Activated CD4-positive, alpha-beta T cell treated with anti-CD3 and anti-CD28 coated beads for 1 hour (primary cell): ENCODE measurements around the gene SEPTIN12.
"Not testable (repeated sequence)": the region's sequence is repeated elsewhere in the genome, so short reads cannot be mapped to it uniquely, and the experiment has no call there.

Source experiments
- DNase-seq: peaks from one replicate; pipeline ENCODE4 v3.0.0-alpha.2; 2020

The SEPTIN12 gene

DNA sequence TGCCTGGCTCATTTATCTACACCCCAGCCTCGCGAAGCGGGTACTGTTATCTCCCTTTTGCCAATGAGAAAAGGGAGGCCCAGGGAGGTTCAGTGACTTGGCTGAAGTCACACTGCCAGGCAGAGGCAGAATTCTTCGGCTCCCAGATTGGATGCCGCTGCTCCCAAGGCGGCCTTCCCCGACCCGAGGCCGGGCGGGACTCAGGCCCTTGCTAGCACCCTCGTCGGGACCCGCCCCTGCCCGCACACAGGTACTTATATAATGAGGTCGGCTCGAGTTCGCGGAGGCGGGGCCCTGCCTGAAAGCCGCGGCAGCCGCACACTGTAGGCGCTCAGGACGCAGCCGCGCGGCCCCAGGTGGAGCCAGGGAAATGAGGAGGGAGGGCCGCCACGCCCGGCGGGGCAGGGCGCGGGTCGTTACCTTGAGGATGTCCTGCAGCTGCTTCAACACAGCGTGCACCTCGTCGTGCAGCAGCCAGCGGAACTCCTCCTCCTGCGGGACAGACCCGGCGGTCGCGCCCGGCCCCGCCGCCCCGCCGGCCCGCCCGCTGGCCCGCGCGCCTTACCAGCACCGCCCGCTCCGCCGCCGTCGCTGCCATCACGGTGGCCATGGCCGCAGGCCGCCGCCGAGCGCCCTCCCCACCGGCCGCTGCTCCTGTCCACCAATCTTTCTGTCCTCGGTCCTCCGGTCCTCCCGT is 14.0 kb upstream of the SEPTIN12 start, which contains the start of gene ROGDI:
TSS of gene ROGDI (minus strand) at position 672 of the 697 bp plus-strand sequence. CDS start at position 610, 62 bp downstream.
- DNase-seq: peak; percentile 69

DNA sequence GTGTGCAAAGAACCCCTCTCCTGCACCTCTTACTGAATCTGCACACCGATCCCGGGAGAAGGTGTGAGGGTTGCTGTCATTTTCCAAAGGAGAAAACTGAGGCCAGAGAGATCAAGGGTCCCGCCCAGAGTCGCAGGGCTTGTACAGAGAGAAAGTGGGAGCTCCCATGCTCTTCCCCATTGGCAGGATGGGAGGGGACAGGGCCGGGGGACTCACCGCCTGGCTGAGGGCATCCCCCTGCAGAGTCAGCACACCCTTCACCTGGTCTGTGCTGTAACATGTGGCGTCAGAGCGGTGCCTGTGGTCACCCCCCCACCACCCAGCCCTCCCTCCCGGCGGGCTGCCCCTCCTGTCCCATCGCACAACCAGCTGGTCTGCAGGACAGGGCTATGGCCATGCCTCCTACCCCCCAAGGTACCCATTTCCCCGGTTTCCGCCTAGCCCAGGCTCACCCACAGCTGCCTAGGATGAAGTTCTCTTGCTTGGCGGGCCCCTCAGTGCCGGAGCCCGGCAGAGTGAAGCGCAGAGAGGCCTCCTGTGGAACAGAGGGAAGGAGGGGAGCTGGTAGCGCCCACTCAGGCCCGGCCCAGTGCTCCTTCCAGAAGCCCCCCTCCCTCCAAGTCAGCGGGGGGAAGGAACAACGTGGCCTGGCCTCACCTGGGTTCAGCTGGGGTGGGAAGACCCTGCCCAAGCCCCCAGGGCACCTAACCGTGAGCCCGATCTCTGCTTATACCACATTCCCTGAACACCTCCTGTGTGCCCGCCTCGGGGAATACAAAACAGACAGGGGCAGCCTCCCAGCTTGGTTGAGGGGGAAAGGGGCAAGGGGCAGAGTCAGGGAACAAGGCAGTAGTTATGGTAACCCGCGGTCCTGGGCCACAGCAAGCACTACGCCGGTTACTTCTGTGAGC is 13.2 kb upstream of the SEPTIN12 start:
- DNase-seq: no peak

DNA sequence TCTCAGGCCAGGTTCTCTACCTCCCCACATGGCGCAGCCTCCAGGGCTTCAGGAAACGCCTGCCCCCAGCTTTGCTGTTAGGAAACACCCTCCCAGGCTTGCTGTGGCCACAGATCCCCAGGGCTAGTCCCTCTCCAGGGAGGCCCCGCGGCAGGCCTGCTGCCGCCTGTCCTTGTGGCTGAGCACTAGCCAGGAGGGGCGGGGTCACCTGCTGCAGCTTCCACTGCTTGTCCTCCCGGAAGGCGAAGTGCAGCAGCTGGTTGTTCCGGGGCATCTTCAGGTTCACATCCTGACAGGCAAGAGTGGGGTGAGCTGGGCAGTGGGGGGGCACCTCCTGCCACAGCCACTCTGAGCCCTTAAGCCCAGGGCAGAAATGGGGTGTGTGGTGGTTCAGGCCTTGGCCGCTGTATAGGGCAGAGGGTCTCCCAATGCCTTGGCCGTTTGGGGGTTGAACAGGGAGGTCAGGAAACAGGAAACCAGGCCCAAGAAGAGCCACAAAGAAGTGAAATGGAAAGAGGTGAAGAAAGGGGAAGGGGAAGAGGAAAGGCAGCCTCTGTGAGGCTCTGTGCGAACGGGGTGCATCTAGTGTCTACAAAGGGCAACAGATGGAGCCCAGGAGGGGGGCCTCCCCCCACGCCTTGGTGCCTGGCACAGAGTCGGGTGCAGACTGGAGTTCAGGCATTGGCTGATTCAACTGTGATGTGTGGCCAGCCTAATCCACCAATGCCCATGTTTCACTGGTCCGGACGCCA is 12.3 kb upstream of the SEPTIN12 start:
- DNase-seq: no peak

DNA sequence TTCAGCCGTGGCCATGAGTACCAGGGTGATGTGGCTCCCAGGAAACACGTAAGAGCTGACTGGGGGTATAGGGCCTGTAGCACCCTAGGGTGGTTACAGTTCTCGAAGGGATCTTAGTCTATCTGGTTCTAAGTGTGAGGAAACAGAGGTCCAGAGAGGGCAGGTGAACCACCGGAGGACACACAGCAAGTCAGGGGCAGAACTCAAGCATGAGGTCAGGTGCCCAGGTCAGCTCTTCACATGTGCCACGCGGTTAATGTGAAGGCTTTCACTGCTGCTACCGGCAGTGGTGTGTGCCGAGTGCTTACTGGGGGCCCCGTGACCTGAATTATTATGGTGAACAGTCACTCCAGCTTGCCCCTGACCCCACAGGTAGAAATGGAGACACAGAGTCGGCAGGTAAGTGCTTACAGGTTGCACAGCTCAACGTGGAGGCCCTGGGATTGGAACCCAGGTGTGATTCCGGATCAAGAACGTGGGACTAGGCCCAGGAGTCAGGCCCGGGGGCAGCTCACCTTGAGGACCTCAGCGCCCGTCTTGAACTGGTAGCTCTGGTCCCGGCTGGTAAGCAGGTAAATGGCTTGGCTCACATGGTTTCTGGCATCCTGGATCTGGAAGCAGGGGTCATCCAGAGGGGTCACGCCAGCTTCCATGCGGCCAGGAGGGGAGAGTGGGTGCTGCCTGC is 11.2 kb upstream of the SEPTIN12 start:
- no peak for DNase-seq

DNA sequence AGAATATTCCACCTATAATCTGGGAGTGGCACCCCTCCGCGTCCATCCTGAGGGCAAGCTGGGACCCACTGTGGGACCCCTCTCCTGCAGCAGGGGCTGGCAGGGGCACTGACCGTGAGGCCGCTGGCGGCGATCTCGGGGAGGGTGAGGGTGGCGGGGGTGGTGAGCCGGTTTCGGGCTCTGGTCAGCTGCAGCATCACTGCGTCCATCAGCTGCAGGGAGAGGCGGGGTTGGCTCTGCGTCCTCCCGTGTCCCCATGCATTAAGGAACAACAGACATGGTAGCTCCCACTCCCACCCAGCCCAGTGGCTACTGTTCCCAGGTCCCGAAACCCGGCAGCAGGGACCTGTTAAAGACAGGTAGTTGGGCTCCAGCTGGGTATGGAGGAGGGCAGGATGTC is 10.3 kb upstream of the SEPTIN12 start:
- no peak for DNase-seq

DNA sequence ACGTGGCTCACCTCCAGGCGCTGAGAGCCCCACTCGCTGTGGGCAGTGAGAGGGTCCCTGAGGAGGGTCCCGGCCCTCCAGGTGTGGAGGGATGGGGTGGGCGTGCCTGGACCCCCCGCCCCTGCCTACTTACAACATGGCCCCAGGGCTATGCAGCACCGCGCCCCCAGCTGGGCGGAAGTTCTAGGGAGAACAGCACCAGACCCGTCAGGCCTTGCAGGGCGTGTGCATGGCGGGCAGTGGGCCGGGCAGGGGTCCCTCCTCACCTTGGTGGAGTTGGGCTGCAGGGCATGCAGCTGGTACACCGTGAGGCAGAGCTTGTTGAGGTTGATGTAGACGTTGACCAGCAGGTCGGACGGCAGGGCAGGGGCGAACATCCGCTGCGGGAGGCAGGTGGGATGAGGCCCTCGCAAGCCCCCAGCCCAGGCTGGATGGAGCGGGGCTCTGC is 9.7 kb upstream of the SEPTIN12 start:
- no peak for DNase-seq

DNA sequence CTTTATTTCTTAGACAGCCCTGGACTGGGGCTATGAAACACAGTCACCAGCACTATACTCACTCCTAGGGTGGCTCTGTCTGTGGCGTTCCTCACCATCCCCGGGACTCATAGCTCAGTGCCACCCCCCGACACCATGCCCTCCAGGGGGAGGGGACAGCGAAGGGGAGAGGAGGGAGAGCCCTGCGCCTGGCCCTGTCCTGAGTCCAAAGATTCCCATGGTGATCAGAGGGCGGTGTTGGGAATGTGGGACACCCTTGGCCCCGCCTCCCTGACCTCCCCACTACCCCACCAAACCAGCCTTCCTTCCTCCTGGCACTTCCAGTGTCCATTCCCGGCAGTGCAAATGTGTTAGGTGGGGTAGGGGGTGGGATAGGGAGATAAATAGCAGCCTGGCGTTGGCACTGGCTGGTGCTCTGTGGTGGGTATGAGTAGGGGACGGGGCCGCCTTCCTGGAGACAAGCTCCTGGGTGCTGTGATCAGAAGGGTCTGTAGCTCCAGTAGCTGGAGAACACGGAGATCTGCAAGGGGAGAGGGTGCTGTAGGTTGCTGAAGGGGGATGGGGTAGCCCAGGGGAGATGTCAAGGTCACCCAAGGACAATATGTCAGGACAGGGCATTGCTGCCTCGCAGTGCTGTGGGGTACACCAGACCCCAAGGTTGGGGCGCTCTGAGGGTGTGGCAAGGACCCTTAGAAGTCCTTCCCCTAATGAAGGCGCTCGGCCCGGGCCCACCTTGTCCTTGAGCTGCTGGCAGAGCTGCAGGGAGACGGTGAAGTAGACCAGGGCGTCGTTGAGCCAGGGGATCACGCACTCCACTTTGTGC is 9.0 kb upstream of the SEPTIN12 start:
- DNase-seq: no peak

DNA sequence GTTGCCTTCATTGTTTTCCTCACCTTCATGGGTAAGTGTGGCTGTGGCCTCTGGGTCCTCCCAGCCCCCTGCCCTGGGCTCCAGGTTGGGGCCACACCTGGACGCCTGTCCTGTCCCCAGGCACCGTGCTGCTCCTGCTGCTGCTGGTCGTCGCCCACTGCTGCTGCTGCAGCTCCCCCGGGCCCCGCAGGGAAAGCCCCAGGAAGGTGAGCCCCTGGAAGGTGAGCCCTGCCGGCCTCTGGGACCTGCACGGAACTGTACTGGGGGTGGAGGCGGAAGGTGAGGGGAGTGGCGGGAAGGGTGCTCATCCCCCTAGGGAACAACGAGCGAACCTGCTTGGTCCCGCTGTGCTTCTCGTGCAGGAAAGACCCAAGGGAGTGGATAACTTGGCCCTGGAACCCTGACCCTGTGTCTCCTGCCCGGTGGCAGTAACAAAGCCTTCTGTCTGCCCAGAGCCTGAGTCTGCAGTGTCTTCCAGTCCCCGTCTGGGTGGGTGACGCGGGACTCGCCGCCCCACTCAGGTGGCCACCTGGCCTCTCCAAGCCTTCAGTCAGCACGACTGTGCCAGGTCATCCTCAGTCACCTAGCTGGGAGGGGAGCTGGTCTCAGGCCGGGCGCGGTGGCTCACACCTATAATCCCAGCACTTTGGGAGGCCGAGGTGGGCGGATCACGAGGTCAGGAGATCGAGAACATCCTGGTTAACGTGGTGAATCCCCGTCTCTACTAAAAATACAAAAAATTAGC is 7.9 kb upstream of the SEPTIN12 start:
- no peak for DNase-seq

DNA sequence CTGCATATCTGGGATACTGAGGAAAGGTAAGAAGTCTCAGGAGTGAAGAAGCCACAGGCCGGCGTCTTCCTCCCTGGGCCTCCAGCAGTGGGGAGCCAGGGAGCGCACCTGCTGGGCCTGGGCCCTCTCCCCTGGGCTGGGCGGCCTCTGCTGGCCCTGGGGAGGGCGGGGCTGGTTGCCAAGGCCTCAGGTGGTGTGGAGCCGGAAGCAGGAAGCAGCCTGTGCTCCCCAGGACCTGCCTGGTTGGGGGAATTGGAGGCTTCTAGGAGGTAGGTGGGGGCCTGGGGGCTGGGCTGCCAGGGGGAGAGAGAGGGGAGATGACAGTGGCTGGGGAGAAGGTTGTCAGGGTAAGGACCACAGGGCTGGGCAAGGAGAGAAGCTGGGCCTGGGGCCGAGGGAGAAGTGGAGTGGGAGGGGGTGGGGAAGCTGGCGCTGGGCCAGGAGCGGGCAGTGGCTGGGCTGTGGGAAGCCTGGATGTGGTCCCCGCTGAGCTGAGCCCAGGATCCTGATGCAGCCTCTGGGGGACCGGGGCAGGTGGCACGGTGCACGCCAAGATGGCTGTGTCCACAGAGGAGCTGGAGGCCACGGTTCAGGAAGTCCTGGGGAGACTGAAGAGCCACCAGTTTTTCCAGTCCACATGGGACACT is 7.2 kb upstream of the SEPTIN12 start, which contains the start of gene SMIM22:
TSS of gene SMIM22 (plus strand) at position 189 of the 647 bp plus-strand sequence. CDS start at position 555, 366 bp downstream.
- no peak for DNase-seq

DNA sequence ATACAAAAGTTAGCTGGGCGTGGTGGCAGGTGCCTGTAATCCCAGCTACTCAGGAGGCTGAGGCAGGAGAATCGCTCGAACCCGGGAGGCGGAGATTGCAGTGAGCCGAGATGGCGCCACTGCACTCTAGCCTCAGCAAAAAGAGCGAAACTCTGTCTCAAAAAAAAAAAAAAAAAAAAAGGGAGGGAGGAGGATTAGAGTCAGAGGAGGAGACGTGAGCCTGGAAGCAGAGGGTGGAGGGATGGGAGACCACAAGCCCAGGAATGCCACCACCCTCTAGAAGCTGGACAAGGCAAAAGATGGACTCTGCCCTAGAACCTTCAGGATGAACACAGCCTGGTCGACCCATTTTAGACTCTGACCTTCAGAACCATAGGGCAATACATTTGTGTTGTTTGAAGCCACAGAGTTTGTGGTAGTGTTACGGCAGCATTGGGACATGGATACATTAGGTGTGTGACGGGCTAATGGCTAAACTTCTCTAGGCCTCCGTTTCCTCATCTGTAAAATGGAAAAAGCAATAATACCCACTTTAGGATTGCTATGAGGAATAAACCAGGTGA is 4.9 kb upstream of the SEPTIN12 start:
- no peak for DNase-seq

DNA sequence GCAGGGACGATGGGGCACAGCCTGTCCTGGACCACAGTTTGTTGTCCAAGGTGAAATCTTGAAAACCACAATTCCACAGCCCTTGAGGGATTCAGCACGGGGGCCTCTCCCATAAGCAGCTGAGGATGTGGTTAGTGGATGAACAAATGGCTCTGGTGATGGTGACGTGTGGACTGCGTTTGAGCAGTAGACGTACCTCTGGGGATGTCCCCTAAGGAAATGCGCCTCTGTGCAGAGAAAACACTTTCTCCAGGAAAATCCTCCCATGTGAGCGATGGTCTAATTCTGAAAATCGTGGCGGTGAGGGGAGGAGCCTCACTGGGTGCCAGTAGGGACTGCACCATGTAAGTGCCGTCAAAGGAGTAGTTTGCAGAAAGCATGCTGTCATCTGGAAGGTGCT is 2.7 kb upstream of the SEPTIN12 start:
- DNase-seq: no peak

DNA sequence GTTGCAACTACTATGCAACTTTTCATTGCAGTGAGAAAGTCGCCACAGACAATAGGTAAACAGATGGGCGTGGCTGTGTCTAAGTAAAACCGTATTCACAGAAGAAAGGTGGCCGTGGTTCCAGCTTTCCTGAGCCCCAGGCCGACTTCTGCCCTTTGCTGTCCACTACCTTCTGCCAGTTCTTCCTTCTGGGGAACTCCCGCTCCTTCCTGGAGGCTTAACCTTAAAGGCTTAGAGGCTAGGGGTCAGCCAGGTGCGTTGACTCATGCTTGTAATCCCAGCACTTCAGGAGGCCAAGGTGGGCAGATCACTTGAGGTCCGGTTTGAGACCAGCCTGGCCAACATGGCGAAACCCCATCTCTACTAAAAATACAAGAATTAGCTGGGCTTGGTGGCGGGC is 2.1 kb upstream of the SEPTIN12 start:
- no peak for DNase-seq

DNA sequence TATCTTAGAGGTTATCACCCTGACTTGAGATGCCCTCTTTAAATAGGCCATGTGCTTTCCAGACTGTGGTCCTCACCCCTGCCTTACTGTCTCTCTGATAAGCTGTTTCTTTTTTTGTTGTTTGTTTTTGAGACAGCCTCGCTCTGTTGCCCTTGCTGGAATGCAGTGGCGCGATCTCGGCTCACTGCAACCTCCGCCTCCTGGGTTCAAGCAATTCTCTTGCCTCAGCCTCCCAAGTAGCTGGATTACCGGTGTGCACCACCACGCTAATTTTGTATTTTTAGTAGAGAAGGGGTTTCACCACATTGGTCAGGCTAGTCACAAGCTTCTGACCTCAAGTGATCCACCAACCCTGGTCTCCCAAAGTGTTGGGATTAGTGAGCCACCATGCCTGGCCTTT is 765 bp upstream of the SEPTIN12 start:
- DNase-seq: no peak

DNA sequence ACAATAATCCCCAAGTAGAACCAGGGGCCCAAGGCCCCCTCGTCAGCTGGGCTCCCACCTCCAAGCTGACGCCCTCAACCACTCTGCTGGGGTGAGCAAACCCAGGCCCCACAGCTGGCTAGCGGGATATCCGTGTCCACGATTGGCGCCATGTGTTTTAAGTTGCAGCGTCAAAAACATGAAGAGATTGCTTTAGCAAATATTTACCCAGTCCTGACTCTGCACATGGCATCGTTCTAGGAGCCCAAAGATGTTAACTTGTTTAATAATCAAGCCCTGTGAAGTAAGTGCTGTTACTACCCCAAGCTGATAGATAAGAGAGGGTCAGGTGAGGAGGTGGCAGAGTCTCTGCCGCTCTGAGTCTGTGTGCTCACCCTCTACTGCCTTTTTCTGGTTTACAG is 344 bp upstream of the SEPTIN12 start:
- DNase-seq: no peak

DNA sequence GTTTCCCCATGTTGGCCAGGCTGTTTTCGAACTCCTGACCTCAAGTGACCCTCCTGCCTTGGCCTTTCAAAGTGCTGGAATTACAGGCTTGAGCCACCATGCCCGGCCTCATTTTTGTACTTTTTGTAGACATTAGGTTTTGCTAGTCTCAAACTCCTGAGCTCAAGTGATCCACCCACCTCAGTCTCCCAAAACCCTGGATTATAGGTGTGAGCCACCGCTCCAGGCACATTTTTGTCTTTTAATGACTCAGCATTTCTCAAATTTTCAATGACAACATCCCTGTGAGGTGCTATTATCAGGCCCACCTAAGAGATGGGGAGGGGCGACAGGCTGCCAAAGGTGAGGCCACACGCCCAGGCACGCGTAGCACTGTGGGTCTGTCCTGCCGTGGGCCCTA is 1.1 kb downstream of the SEPTIN12 start:
- no peak for DNase-seq

DNA sequence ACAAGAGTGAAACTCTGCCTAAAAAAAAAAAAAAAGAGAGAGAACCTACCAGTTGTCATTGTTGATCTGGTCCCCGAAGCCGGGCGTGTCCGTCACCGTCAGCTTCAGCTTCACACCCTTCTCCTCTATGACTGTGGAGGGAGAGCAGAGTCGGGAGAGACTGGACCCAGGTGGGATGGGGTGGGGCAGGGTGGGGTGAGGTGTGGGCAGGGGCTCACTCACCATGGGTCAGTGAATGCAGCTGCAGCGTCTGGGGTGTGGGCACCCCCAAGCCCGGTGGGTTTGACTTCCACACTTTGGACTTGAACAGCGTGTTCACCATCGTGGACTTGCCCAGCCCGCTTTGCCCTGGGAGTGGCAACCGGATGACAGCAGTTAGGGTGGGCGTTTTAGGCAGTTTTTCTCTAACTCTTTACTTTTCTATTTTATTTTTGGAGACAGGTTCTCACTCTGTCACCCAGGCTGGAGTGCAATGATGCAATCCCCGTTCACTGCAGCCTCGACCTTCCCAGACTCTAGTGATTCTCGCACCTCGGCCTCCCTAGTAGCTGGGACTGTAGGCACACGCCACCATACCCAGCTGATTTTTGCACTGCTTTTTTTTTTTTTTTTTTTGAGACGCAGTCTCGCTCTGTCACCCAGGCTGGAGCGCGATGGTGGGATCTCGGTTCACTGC is 2.2 kb downstream of the SEPTIN12 start:
- DNase-seq: no peak

DNA sequence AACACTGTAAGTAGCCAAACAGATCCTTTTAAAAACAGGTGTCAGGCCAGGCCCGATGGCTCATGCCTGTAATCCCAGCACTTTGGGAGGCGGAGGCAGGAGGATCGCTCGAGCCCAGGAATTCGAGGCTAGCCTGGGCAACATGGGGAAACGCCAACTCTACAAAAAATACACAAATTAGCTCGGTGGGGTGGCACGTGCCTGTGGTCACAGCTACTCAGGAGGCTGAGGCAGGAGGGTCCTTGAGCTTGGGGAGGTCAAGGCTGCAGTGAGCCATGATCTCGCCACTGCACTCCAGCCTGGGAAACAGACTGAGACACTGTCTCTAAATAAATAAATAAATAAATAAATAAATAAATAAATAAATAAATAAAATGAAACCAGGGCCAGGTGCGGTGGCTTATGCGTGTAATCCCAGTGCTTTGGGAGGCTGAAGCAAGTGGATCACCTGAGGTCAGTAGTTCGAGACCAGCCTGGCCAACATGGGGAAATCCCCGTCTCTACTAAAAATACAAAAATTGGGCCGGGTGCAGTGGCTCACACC is 3.6 kb downstream of the SEPTIN12 start:
- not testable (repeated sequence) for DNase-seq

DNA sequence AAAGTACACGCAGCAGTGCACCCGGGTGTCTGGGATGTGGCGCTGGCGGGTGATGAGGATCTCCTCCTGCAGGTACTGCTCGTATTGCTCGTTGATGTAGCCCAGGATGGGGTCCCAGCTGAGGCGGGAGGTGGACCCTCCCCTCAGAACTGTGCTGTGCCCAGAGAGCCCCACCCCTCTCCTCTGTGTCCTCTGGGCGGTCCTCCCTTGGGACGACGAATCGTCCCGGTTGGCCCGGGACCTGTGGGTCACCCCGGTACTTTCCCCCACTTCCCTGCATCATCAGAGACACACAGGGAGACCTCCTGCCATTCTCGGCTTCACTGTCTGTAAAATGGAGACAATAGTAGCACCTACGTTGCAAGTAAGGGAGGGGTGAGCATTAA is 4.2 kb downstream of the SEPTIN12 start:
- DNase-seq: no peak
